GM19397 (cell line): ENCODE results near the gene PRSS33.

ENCODE experiments used
- ATAC-seq: cut with Tn5 transposase; IDR thresholded peaks from one replicate; pipeline ENCODE4 v1.9.1; 2021; ENCODE audit warnings: mild to moderate bottlenecking, moderate library complexity; ENCODE audit not compliant: unreplicated experiment

PRSS33 gene

GRCh38 chr16:2821487-2822157, 34.3 kb upstream of the PRSS33 start:
- no peak for ATAC-seq

DNA sequence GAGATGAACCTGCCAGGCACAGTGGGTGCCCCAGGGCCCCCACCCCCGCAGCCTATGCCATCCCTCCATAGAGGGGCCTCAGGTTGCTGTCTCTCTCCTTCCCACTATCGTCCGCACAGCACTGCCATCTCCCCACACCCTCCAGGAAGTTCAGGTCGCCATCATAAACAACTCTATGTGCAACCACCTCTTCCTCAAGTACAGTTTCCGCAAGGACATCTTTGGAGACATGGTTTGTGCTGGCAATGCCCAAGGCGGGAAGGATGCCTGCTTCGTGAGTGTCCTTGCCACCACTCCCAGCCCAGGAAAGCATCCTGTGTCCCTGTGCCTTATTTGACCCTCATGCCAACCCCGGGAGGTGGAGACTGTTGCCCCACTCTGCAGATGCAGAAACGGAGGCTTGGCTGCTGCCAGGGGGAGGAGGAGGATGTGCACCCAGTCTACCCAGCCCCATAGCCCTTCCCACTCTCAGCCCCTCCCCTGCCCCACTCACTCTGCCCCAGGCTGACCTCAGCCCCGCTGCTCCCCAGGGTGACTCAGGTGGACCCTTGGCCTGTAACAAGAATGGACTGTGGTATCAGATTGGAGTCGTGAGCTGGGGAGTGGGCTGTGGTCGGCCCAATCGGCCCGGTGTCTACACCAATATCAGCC, 33.6 kb upstream of the PRSS33 start:
- no peak for ATAC-seq

DNA sequence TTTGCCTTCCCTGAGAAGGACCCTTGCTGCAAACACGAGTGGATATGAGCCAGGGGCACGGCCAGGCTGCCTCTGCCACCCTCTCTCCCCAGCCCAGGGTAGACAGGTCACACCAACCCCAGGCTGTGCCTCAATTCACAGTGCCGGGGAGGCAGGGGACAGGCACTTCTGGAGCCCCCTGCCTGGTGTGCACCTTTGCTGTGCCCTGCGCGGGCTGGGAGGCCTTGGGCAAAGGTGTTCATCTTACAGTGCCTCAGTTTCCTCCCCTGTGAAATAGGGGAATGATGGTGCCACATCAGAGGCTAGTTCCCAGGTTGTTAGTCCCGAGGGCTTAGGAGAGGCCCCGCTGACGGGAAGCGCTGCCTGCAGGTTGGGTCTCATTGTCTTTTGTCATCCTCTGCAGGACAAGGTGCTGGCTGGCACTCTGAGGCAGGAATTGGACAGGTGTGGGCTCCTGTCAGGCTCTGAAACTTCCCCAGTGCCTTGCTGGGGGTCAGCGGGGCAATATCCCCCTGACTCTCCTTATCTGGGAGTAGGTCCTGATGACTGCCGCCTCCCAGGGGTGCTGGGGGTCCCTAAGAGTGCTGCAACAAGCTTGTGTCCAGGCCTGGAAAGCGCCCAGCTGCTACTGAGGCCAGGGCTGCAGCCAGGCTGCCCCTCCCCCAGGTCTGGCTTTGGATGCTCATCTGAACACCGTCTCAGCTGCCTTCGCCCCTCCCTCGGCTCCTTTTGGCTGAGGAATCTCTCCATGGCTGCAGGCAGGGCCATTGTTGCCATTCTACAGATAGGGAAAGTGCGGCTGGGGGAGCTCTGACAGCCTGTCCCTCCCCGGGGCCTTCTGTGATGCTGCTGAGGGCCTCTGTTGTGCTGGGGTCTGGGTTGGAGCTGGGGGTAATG, 32.8 kb upstream of the PRSS33 start:
- ATAC-seq = no peak

DNA sequence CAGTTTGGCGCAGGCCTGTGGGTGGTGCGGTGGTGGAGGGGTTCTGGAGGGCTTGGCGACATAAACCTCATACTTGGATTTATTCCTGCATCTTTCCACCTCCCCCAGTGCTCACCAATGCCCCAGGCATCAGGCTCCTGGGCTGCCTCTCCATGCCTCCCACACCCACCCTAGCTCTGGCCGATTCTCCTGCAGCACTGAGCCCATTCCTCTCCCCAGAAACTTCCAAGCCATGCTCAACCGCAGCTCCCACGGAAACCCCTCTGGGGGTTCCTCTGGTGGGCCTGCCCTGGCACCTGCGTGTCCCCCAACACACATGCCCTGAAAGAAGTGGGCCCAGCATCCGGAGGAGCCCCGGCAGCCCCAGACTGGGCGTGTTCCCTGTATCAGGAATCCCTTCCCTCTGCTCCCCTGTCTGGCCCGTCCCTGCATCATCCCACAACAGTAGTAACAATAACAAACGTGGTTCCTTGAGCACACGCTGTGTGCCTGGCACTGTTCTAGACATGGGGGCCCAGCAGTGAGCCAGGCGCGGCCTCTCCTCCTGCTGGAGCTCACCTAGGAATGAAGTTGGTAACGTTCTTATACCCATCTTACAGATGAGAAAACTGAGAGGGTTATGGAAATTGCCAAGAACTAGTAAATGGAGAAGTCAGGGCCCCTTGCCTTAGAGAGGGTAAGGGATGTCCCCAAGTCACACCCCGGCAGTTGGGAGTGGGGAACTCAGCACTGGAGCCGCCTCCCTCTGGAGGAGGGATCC, 32.0 kb upstream of the PRSS33 start:
- ATAC-seq = no peak

DNA sequence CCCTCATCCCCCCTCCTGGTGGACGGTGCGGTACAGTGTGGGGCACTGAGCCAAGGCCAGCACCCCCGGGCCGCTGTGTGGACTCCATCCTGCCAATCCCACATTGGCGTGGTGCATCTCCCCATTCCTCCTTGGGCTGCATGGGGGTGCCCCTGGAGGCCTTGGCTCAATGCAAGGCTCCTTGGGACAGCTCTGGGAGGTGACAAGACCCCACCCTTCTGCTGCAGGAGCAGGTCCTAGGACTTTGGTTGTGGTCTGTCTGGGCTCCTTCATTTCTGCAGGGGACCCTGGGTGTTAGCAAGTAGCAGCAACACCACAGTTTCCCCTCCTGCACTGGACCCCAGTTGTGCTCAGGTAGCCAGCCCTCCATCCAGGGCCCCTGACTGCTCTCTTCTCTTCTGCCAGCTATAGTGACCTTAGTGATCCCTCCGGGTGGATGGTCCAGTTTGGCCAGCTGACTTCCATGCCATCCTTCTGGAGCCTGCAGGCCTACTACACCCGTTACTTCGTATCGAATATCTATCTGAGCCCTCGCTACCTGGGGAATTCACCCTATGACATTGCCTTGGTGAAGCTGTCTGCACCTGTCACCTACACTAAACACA, 31.0 kb upstream of the PRSS33 start:
- no peak for ATAC-seq

DNA sequence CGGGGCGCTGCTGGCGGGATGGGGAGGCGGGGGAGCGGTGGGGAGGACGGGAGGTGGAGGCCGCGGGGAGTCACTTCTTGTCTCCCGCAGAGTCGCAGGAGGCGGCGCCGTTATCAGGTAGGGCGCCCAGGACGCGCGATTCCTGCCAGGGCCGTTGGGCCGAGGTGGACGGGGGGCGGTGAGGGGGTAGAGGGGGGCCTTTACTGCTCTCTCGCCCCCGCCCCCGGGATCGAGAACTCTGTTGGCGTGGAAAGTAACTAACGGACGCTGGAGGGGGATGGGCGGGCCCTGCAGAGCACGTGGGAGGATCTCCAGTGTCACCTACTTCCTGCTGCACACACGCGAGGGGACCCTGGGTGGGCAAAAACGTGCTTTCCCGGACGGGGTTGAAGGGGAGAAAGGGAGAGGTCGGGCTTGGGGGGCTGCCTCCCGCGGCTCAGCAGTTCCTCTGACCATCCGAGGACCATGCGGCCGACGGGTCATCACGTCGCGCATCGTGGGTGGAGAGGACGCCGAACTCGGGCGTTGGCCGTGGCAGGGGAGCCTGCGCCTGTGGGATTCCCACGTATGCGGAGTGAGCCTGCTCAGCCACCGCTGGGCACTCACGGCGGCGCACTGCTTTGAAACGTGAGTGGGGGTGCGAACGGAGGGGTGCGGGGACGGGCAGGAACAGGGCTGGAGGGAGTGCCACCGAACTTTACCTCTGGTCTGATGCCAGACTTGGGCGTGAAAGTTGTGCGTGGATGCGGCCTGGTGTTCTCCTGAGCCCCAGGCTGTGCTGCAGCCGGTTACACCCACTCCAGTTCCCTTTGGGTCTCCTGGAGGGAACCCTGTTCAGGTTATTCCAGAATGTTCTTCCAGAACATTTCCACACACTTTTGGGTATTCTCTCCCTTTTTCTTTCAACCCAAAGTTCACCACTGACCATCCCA, 30.2 kb upstream of the PRSS33 start:
- no peak for ATAC-seq

GRCh38 chr16:2816751-2817339, 29.5 kb upstream of the PRSS33 start, which contains the start of gene PRSS21:
TSS of gene PRSS21 (plus strand) at chr16:2817237. CDS start at chr16:2817269, 32 bp downstream.
- ATAC-seq = no peak

DNA sequence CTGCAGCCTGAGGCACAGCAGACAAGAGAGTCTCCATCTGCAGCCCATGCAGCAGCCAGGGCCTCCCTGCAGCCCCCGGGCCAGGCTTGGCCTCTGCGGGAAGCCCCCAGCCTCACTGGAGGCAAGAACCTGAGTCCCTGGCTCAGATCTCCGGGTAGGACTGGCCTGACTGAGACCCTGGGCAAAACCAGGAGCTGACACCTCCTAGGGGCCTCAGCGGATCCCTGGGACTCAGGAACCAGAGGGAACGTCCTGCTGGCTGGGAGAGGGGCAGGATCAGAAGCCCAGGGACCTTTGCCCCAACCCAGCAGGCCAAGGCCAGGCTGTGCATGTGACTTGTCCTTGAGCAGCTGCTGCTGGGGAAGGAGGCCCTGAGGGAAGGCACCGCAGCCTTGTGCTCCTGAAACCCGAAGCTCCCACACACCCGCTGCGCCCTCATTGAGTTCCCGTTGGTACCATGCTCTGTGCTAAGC, 28.0 kb upstream of the PRSS33 start:
- no peak for ATAC-seq

- ATAC-seq = no peak
These were observed 27.4 kb upstream of the PRSS33 start for GRCh38 chr16:2814551-2815298.

DNA sequence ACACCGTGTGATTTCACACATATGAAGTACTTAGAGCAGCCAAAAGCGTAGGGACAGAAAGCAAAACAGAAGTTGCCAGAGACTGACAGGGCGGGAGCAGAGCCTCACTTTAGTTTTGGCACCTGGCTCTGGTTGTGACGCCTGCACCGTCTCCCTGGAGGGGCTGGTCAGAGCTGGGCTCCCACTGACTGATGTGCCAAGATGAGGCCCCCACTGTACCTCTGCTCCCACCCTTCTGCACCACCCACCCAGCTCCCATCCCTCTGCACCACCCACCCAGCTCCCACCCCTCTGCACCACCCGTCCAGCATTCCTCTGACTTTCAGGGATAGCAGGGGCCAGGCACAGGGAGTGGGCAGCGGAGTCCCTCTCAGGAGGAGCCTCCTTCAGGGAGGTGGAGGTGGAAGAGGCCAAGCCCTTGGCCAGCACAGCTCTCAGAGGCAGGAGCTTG, 26.4 kb upstream of the PRSS33 start:
- no peak for ATAC-seq

- no peak for ATAC-seq
These were observed 24.5 kb upstream of the PRSS33 start for GRCh38 chr16:2811703-2812471.

DNA sequence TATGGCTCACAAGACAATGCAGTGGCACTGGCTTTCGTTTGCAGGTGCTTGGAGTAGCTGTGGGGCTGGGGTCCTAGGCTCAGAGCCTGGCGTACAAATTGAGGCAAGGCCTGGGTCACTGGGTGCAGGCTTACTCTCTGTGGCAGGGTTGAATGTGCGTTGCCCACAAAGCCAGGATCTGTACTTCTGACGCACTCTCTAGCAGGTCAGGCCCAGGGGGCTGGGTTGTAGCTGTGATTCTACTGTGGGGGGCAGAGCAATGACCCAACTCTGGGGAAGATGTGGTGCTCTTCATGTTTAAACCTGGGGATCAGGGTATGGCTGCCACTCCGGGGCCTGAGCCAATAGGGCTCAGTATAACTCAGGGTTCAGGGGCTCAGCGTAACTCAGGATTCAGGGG, 23.3 kb upstream of the PRSS33 start:
- ATAC-seq = no peak

DNA sequence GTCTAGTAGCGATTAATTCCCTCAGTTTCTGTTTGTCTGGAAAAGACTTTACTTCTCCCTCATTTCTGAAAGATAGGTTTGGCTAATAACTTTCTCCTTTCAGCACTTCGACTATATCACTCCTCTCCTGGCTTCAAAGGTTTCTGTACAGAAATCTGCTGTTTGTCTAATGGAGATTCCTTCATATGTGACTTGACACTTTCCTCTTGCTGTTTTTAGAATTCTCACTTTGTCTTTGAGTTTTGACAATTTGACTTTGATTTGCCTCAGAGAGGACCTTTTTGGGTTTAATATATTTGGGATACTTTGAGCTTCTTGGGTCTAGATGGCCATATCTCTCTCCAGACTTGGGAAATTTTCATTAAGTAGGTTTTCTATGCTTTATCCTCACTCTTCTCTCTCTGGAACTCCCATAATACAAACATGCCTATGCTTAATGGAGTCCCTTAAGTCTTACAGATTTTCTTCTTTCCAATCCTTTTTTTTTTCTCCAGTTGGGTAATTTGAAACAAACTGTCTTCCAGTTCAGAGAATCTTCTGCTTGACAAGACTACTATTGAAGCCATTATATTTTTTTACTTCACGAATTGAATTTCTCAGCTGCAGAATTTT, 21.9 kb upstream of the PRSS33 start:
- ATAC-seq = no peak

DNA sequence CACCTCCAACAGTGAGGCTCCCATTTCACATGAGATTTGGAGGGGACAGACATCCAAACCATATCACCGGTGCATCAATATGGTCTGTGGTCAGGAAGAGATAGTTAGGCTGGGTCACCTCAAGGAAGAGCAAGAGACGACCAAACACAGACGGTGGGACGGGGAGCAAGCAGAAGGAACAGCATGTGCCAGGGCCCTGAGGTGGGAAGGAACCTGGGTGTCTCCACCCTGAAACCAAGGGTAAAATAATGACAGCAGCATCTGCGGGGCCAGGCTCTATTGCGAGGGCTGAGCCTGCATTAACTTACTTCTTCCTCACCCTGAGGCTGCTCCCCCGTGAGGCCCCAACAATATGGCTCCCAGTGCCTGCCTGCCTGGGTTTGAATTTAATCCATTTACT, 20.8 kb upstream of the PRSS33 start:
- ATAC-seq = no peak

DNA sequence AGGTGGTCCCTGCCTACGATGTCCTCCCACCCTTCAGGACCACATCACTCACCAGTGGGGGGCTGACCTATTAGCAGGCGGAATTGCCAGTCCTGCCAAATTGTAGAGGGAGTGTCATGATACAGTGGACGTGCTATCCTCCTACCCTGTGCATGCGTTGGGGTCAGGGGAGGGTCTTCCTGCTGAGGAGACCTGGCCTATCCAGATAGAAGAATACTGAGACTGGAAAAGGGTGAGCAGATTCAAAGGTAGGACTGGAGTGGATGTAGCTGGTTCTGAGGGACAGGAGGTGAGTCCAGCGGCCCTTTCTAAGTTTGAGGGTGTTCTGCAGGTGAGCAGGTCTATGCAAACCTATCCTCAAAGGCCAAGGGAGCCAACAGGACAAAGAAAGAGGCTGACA, 18.9 kb upstream of the PRSS33 start:
- ATAC-seq = no peak

- ATAC-seq = no peak
These were observed 17.4 kb upstream of the PRSS33 start for GRCh38 chr16:2804728-2805127.
